Right lung (tissue), 5 donors: ENCODE measurements around the gene ADGRG3. TPM values are rescaled to one million over a fixed set of nuclear protein-coding genes. Genes with fewer than 3 reads are reported as not detected.
A peak's percentile ranks its signal among the peaks of the same experiment; 100 is the strongest.

Experiments
- DNase-seq, 2 donors: peaks; one replicate each; pipeline ENCODE4 v3.0.0-alpha.2; 2013
- polyA plus RNA-seq, 5 donors: library from polyadenylated mRNA; unstranded; fragments of 120-200 nt; gene quantifications; one replicate each; pipeline versions ENCODE4 v1.2.1 to v1.2.3, GENCODE V29; 2013; ENCODE audit warnings: inconsistent platforms in 1 of 5, low replicate concordance in 1 of 5; ENCODE audit not compliant: insufficient read length in 5 of 5, insufficient read depth in 1 of 5

Gene ADGRG3
- polyA plus RNA-seq, 5 donors, result 0.38 to 1.2 (median 0.86) TPM

DNA sequence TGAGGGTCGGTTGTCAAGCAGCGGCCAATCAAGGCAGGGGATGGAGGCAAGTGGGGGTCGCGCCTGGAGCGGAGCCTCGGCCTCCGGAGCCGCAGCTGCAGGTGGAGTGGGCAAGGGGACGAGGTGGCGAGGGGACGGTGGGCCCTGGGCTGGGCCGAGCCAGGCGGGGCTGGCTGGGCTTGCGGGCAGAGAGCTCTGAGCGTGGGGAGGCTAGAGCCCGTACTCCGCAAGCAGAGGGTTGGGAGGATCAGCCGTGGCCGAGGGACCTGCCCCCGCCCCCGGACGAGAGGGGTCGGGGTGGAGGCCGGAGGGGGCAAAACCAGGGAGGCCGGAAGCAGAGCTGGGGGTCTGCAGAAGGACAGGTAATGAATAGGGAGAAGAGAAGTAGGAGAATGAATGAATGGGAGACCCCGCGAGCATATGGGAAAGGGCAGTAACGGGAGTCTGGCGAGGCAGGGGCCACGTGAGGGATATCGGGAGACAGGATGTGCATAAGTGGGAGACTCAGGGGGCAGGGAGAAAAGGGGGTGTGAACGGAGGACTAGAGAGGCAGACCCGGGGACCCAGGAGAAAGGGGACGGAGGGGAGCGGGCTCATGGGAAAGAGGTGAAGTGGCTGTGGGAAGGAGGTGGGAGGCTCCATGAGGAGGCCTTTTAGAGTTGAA, 67.8 kb downstream of the ADGRG3 start, which contains the start of gene KATNB1:
Gene KATNB1, plus strand, starts transcription at position 16 of the 664 bp plus-strand sequence. CDS start 1,474 bp downstream, outside the sequence.
- no peak for DNase-seq

DNA sequence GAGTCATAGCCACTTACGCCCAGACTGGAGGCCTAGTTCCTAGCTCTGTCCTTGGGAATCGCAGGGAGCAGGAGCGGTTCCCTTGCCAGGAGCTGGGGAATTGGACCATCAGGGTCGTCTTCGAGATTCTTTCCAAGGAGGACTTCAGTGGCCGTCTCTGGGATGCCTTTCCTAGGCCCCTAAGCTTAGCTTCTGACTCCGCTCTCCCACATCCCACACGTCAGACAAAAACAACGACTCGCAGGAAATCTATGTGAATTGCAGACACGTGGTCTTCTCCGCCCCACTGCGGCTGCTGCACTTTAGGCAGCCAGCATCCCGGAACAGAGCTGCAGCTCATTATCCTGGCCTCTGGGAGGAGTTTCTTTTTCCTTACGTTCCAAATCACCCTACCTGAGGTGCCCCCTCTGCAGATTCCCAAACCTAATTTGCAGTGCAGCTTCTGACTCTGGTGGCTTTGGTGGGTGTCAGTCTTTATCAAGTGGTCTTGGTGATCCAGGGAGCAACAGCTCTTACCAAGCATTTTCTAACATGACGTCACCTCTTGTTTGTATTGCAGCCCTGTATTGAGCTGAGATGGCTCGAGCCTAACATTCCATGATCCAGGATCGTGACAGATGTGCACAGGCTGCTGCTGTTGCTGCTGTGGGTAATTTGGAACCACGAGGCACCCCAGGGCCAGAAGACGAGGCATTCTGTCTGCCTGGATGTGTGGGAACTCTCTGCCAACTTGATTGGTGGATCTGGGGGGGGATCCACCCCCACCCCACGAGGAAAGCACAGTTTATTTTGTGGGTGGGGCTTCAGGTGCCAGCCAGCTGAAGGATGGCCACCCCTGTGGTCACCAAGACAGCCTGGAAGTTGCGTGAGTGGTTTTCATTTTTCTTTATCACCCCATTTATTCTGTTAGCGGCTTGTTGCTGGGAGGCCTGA, 68.6 kb downstream of the ADGRG3 start:
- DNase-seq, result peak; percentile 50 to 69

DNA sequence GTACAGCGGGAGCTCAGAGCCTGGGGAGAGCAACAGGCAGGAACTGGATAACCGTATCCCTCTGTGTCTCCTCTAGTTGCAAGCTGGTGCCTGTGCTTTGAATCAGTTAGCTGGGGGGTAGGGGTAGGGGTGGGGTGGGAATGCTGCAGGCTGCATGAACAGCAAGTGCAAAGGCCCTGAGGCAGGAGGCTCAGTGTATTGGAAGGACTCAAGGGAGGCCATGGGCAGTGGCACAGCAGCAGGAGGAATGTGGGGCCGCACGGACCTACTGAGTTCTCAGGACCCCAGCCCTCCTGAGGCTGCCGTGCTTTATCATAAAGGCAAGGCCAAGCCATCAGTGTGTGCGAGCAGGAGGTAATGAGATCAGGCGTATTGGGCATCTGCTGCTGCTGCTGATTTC, 70.7 kb downstream of the ADGRG3 start:
- no peak for DNase-seq

Other genes with a start within 250 kb of the ADGRG3 start
- 10 to 100 TPM; 57.9 to 79.3 (median 75.1) TPM for gene CIAPIN1, start 220.9 kb upstream of the ADGRG3 start, polyA plus RNA-seq
- 10 to 100 TPM; 57.0 to 65.0 (median 59.4) TPM for gene COQ9, start 220.8 kb upstream of the ADGRG3 start, polyA plus RNA-seq
- gene POLR2C, start 205.6 kb upstream of the ADGRG3 start, polyA plus RNA-seq, result 10 to 100 TPM; 74.4 to 87.6 (median 77.5) TPM
- gene DOK4, start 181.8 kb upstream of the ADGRG3 start, polyA plus RNA-seq, result 10 to 100 TPM; 26.4 to 36.5 (median 30.7) TPM
- 10 to 100 TPM; 11.1 to 20.4 (median 14.2) TPM for gene CCDC102A, start 131.7 kb upstream of the ADGRG3 start, polyA plus RNA-seq
- 1 to 10 TPM in 1 of 5 donors, under 1 TPM in 4; 0.59 to 1.3 (median 0.69) TPM for gene ADGRG5, start 125.7 kb upstream of the ADGRG3 start, polyA plus RNA-seq
- 10 to 100 TPM; 14.9 to 20.2 (median 18.6) TPM for gene ADGRG1, start 39.7 kb upstream of the ADGRG3 start, polyA plus RNA-seq
- 1 to 10 TPM in 4 of 5 donors, under 1 TPM in 1; 0.54 to 4.5 (median 2.8) TPM for gene DRC7, start 26.5 kb downstream of the ADGRG3 start, polyA plus RNA-seq
- gene KATNB1, start 67.5 kb downstream of the ADGRG3 start, polyA plus RNA-seq, result 10 to 100 TPM; 12.2 to 19.8 (median 13.3) TPM
- 10 to 100 TPM; 34.9 to 63.6 (median 56.6) TPM for gene KIFC3, start 134.2 kb downstream of the ADGRG3 start, polyA plus RNA-seq